Fibroblast of lung (primary cell): ENCODE data around the gene MTAP. TPM values are rescaled to one million over a fixed set of nuclear protein-coding genes. Genes with fewer than 3 reads are reported as not detected.

Source experiments
- DNase-seq, 2 donors: peaks; one replicate each; pipeline versions ENCODE4 v3.0.0 to v3.0.0-alpha.2; 2010; ENCODE audit warnings: low read depth in 2 of 2
- H2AFZ ChIP-seq: 2 replicates; pipeline ENCODE4 v1.5.1; 2012; ENCODE audit warnings: low read length, control low read depth, inconsistent platforms
- H3K27ac ChIP-seq: 2 replicates; pipeline ENCODE4 v1.5.1; 2011; ENCODE audit warnings: low read length, control low read depth; ENCODE audit not compliant: insufficient read depth
- H3K27me3 ChIP-seq: 2 replicates; pipeline ENCODE4 v1.5.1; 2011; ENCODE audit warnings: mild to moderate bottlenecking, low read length; ENCODE audit not compliant: control insufficient read depth, insufficient read depth
- H3K36me3 ChIP-seq: 2 replicates; pipeline ENCODE4 v1.5.1; 2011; ENCODE audit warnings: low read length; ENCODE audit not compliant: control insufficient read depth, insufficient read depth
- H3K4me1 ChIP-seq: 2 replicates; pipeline ENCODE4 v1.5.1; 2011; ENCODE audit warnings: low read length; ENCODE audit not compliant: control insufficient read depth, insufficient read depth; ENCODE audit errors: extremely low read depth
- H3K4me2 ChIP-seq: 2 replicates; pipeline ENCODE4 v1.5.1; 2011; ENCODE audit warnings: low read length, control low read depth; ENCODE audit not compliant: insufficient read depth; ENCODE audit errors: extremely low read depth
- H3K4me3 ChIP-seq, 4 experiments: fragments of 200-600 bp in 1 of 4; sonication (generic) in 1 of 4; replicated peaks in 1 of 4; 2 replicates each; pipeline ENCODE4 v1.5.1; 2011 to 2016; ENCODE audit warnings: low read length in 4 of 4, low read depth in 3 of 4, mild to moderate bottlenecking in 3 of 4, control low read depth in 2 of 4, inconsistent platforms in 1 of 4, mixed read lengths in 1 of 4; ENCODE audit not compliant: insufficient read depth in 1 of 4; ENCODE audit errors: control extremely low read depth in 1 of 4
- H3K79me2 ChIP-seq: 2 replicates; pipeline ENCODE4 v1.5.1; 2012; ENCODE audit warnings: mild to moderate bottlenecking, low read length, inconsistent platforms; ENCODE audit not compliant: control insufficient read depth, insufficient read depth
- H3K9ac ChIP-seq: 2 replicates; pipeline ENCODE4 v1.5.1; 2011; ENCODE audit warnings: mild to moderate bottlenecking, low read length, control low read depth; ENCODE audit not compliant: insufficient read depth
- H3K9me3 ChIP-seq: 2 replicates; pipeline ENCODE4 v1.5.1; 2012; ENCODE audit warnings: low read depth, low read length; ENCODE audit not compliant: control insufficient read depth, insufficient read depth
- H4K20me1 ChIP-seq: 2 replicates; pipeline ENCODE4 v1.5.1; 2011; ENCODE audit warnings: low read length; ENCODE audit not compliant: control insufficient read depth, insufficient read depth; ENCODE audit errors: extremely low read depth
- CTCF ChIP-seq, 2 donors: IDR thresholded peaks in 1 of 2; conservative IDR thresholded peaks in 1 of 2; 1 replicate in 1 of 2; 2 replicates in 1 of 2; pipeline ENCODE4 v1.5.1; 2011 to 2012; ENCODE audit warnings: low read length in 2 of 2, control low read depth in 1 of 2, inconsistent platforms in 1 of 2, low read depth in 1 of 2, mild to moderate bottlenecking in 1 of 2
- EZH2 ChIP-seq: IDR thresholded peaks from 2 replicates; pipeline ENCODE4 v1.5.1; 2012; ENCODE audit warnings: low read length, control low read depth, mild to moderate bottlenecking; ENCODE audit errors: missing control alignments
- polyA plus RNA-seq, 2 donors: library from polyadenylated mRNA; depleted of rRNA in 1 of 2; stranded (reverse) in 1 of 2; unstranded in 1 of 2; fragments of >200 nt; gene quantifications; 2 replicates each; pipeline ENCODE4 v1.2.1, GENCODE V29; 2011 to 2012; ENCODE audit warnings: missing spikeins in 1 of 2
- total RNA-seq: library from RNA; depleted of rRNA; stranded (reverse); fragments of >200 nt; gene quantifications from 2 replicates; pipeline ENCODE4 v1.2.1, GENCODE V29; 2014

The MTAP gene
- total and polyA plus RNA-seq, 2 donors (not counting 1 experiment from before 2014, with no cell fraction given): 20.0 to 27.6 TPM

- H3K79me2 ChIP-seq: no peaks in the 10 kb centered on the region
- no peak overlapping the region for H3K4me3 ChIP-seq
- DNase-seq: no peak
- no peaks in the 10 kb centered on the region for H3K4me1 ChIP-seq
- H2AFZ ChIP-seq: no peak overlapping the region
- no peak overlapping the region for H3K9ac ChIP-seq
- no peak overlapping the region for H3K4me2 ChIP-seq
- H3K36me3 ChIP-seq: no peaks in the 10 kb centered on the region
- peaks cover 4% of the 10 kb centered on the region for H3K27me3 ChIP-seq
- no peaks in the 10 kb centered on the region for H3K9me3 ChIP-seq
- TF ChIP-seq CTCF (conservative IDR thresholded peaks at IDR 0.05 in 1 of 2, IDR thresholded peaks at IDR 0.05 in 1 of 2; ENCODE audit: low read depth in 1 of 2, low read length in 2 of 2): no peak
- TF ChIP-seq EZH2: no peak
- no peaks in the 10 kb centered on the region for H4K20me1 ChIP-seq
- H3K27ac ChIP-seq: no peak overlapping the region
Observed at GRCh38 chr9:21983561-21983935, 181.1 kb downstream of the MTAP start.

- no peaks in the 10 kb centered on the region for H3K36me3 ChIP-seq
Observed at GRCh38 chr9:21984101-21984500, 181.7 kb downstream of the MTAP start.

GRCh38 chr9:21985964-21986667, 183.7 kb downstream of the MTAP start:
- Histone ChIP-seq H3K27ac (no peak overlapping the region), H3K36me3 (no peaks in the 10 kb centered on the region), H3K4me1 (peaks cover 3% of the 10 kb centered on the region), H3K79me2 (peaks cover 2% of the 10 kb centered on the region), H3K9ac (no peak overlapping the region), H3K4me2 (no peak overlapping the region), H2AFZ (no peak overlapping the region), H4K20me1 (no peaks in the 10 kb centered on the region), H3K27me3 (no peaks in the 10 kb centered on the region), H3K9me3 (no peaks in the 10 kb centered on the region), H3K4me3 (no peak overlapping the region)
- TF ChIP-seq EZH2 (no peak), CTCF (conservative IDR thresholded peaks at IDR 0.05 in 1 of 2, IDR thresholded peaks at IDR 0.05 in 1 of 2; ENCODE audit: low read depth in 1 of 2, low read length in 2 of 2) (no peak)
- no peak for DNase-seq

More at GRCh38 chr9:21984101-21984500, 181.7 kb downstream of the MTAP start:
- Histone ChIP-seq H3K9ac (no peak overlapping the region), H4K20me1 (no peaks in the 10 kb centered on the region), H3K27ac (no peak overlapping the region), H2AFZ (no peak overlapping the region), H3K9me3 (no peaks in the 10 kb centered on the region), H3K4me2 (no peak overlapping the region), H3K79me2 (no peaks in the 10 kb centered on the region), H3K4me1 (no peaks in the 10 kb centered on the region), H3K27me3 (peaks cover 3% of the 10 kb centered on the region), H3K4me3 (no peak overlapping the region)
- no peak for TF ChIP-seq CTCF (conservative IDR thresholded peaks at IDR 0.05 in 1 of 2, IDR thresholded peaks at IDR 0.05 in 1 of 2; ENCODE audit: low read depth in 1 of 2, low read length in 2 of 2)
- TF ChIP-seq EZH2: no peak
- no peak for DNase-seq

Other genes with a start within 250 kb of the MTAP start
- 10.8 and 19.2 TPM in 2 replicates for gene CDKN2A, start 191.8 kb downstream of the MTAP start, total RNA-seq
- gene CDKN2A, start 191.8 kb downstream of the MTAP start, polyA plus RNA-seq: 23.5 and 25.3 TPM in 2 replicates
- 3.9 and 7.6 TPM in 2 replicates for gene CDKN2B-AS1, start 192.2 kb downstream of the MTAP start, total RNA-seq
- 1.1 and 1.7 TPM in 2 replicates for gene CDKN2B-AS1, start 192.2 kb downstream of the MTAP start, polyA plus RNA-seq
- 29.0 and 44.9 TPM in 2 replicates for gene CDKN2B, start 206.7 kb downstream of the MTAP start, total RNA-seq
- 13.8 and 22.6 TPM in 2 replicates for gene CDKN2B, start 206.7 kb downstream of the MTAP start, polyA plus RNA-seq